Urinary bladder (tissue), 4 donors: ENCODE results near the gene MYO18A. TPM values are rescaled to one million over a fixed set of nuclear protein-coding genes. Genes with fewer than 3 reads are reported as not detected.
"Not testable (repeated sequence)": the region's sequence is repeated elsewhere in the genome, so short reads cannot be mapped to it uniquely, and the experiment has no call there.

Experiments
- DNase-seq: peaks from one replicate; pipeline ENCODE4 v3.0.0-alpha.2; 2015; ENCODE audit errors: extremely low spot score
- H3K27ac ChIP-seq: one replicate; pipeline ENCODE4 v1.5.1; 2013; ENCODE audit warnings: low read depth, mild to moderate bottlenecking, moderate library complexity
- H3K36me3 ChIP-seq: one replicate; pipeline ENCODE4 v1.6.1; 2013; ENCODE audit warnings: mild to moderate bottlenecking, moderate library complexity; ENCODE audit not compliant: insufficient read depth
- H3K4me1 ChIP-seq: one replicate; pipeline ENCODE4 v1.6.1; 2013; ENCODE audit warnings: mild to moderate bottlenecking, moderate library complexity; ENCODE audit not compliant: insufficient read depth
- H3K4me3 ChIP-seq: one replicate; pipeline ENCODE4 v1.5.1; 2013; ENCODE audit warnings: low read depth, low read length
- WGBS: extraction: QIAGEN DNeasy Blood & Tissue Kit; methylation state at CpG from one replicate; pipeline ENCODE4 v1.1.7; 2013; 5-methylcytosine and 5-hydroxymethylcytosine counted together
- polyA plus RNA-seq: library from polyadenylated mRNA; stranded (reverse); fragments of 200-250 nt; gene quantifications from one replicate; pipeline ENCODE4 v1.2.3, GENCODE V29; 2013
- total RNA-seq: library from RNA; depleted of rRNA; stranded (reverse); fragments of >200 nt; gene quantifications from one replicate; pipeline ENCODE4 v1.2.3, GENCODE V29; 2014
- donor health status: healthy with polysubstance abuse.
- donor health status: healthy.

Gene MYO18A
- total and polyA plus RNA-seq, 2 donors: 30.6 to 33.8 TPM

DNA sequence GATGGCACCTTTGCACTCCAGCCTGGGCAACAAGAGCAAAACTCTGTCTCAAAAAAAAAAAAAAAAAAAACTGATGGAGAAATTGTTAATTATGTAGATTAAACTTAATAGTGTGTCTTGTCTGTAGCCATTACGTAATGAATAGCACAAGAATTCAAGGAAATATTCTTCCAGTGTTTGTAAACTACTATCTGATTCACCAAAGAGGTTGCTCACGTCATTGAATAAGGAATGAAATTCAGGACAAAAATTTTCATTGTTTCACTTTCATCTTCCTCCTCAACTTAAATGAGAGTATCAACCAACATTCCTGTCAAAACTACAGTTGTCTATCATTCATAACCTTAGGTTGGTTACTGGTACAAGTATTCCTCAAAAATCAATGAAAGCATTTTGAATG, 30.7 kb upstream of the MYO18A start:
- Histone ChIP-seq H3K4me3 (no peak overlapping the region), H3K36me3 (no peaks in the 10 kb centered on the region), H3K4me1 (no peaks in the 10 kb centered on the region), H3K27ac (no peak overlapping the region)
- 77% methylated on average over 2 of the region's 2 CpGs for WGBS
- DNase-seq: no peak

DNA sequence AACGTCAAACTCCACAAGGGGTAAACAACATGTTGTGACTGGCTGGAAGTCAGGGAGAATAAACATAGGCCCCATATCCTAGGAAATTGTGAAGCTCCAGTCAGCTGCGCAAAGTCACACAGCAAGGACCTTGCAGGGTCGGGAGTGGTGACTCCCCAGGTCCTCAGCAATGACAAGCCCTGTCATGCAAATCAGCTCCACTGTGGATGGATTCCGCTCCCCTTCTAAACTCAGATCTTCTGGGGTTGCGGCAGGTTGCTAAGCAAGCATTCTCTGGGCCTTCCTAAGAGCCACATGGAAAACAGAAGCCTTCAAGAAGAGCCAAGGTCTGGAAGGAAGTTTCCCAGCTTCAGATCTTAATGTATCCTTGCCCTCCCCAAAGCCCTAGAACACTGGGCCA, 28.9 kb upstream of the MYO18A start:
- no peak overlapping the region for H3K27ac ChIP-seq
- no peak for DNase-seq
- no peak overlapping the region for H3K4me3 ChIP-seq
- 80% methylated on average over 5 of the region's 5 CpGs for WGBS
- no peaks in the 10 kb centered on the region for H3K36me3 ChIP-seq
- no peaks in the 10 kb centered on the region for H3K4me1 ChIP-seq

GRCh38 chr17:29207975-29208374, 27.8 kb upstream of the MYO18A start:
- H3K27ac ChIP-seq: no peak overlapping the region
- DNase-seq: no peak
- 82% methylated on average over 2 of the region's 2 CpGs for WGBS

DNA sequence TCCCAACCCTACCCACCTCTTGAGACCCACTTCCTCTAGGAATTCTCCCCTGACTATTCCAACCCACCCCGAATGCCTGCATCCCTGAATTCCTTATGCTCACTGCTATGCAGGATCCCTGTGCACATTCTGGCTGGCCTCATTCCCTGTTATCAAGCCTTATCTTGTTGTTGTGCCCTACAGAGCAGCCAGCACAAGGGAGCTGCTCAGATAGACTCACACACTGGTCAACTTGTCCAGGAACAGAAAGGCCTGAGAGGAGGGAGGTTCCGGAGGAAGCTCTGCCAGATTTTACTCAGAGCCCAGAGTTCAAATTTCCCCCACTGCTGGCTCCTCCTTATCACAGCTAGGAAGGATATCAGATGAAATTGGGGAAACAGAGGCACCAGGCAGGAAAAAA, 24.8 kb upstream of the MYO18A start:
- H3K36me3 ChIP-seq: no peaks in the 10 kb centered on the region
- WGBS: 75% methylated on average over 2 of the region's 2 CpGs
- no peak overlapping the region for H3K27ac ChIP-seq
- no peak overlapping the region for H3K4me3 ChIP-seq
- H3K4me1 ChIP-seq: no peaks in the 10 kb centered on the region
- no peak for DNase-seq

More at GRCh38 chr17:29207975-29208374, 27.8 kb upstream of the MYO18A start:
- no peaks in the 10 kb centered on the region for H3K36me3 ChIP-seq
- no peaks in the 10 kb centered on the region for H3K4me1 ChIP-seq
- H3K4me3 ChIP-seq: no peak overlapping the region

DNA sequence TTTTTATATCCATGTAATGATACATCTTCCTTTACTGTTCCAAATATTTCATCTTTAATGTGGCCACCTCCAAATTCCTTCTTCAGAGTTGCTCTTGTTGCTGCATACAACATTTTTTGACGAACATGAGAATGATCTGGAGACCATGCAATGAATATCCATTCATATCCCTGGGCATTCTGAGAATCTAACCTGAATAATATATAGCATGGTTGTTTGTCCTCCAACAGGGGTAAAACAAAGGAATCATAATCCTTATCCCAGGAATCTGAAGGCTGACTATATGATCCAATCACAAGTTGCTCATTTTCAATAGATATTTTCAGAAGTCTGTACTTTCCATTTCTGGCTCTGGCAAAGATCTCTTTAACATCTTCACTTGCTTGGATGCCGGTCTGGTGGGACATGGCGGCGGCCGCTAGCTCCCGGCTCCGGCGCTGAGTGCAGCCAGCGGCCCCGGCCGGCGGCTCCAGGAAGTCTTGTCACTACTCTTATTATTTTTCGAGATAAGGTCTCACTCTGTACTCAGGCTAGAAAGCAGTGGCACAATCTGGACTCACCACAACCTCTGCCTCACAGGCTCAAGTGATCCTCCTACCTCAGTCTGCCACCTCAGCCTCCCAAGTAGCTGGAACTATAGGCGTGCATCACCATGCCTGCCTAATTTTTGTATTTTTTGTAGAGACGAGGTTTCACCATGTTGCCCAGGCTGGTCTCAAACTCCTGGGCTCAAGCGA, 24.0 kb upstream of the MYO18A start:
- WGBS: 78% methylated on average over 16 of the region's 16 CpGs
- not testable (repeated sequence) for H3K27ac ChIP-seq, H3K4me1 ChIP-seq, DNase-seq, H3K36me3 ChIP-seq, H3K4me3 ChIP-seq

GRCh38 chr17:29197516-29198272, 17.5 kb upstream of the MYO18A start:
- DNase-seq: no peak

DNA sequence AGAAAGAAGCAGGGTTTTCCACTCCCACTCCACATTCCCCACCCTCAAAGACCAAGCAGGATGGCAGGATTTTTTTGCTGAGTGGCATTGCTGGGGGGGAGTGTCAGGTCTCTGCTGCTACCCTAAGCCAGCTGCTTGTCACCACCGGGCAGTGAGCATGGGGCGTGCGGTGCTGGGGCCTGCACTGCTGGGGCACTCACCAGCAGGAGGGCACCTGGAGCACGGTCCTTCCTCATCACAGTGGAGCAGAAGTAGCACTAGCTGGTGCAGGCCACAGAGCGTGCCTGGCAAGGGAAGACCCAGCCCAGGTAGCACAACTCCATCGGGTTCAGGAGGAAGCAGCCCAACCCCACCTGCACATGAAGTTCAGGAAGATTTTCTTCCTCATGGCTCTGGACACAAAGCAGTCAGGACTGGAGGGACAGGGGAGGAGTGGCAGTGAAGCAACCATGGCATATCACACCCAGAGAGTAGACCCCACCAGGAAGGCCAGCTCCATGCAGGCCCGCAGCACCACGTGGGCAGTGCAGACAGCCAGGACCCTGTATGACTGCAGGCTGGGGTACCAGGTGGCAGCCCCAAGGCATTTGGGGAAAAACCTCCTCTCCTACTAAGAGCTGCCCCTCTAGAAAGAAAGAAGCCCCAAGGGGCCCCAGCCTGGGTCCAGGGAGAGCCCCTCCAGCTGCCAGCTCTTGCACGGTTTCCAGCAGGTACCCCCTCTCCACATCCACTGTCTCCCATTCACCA, 16.7 kb upstream of the MYO18A start:
- no peak overlapping the region for H3K27ac ChIP-seq
- WGBS: 84% methylated on average over 9 of the region's 9 CpGs
- no peaks in the 10 kb centered on the region for H3K36me3 ChIP-seq
- DNase-seq: no peak
- H3K4me3 ChIP-seq: no peak overlapping the region
- no peaks in the 10 kb centered on the region for H3K4me1 ChIP-seq

More at GRCh38 chr17:29197516-29198272, 17.5 kb upstream of the MYO18A start:
- H3K36me3 ChIP-seq: no peaks in the 10 kb centered on the region
- H3K4me1 ChIP-seq: no peaks in the 10 kb centered on the region
- no peak overlapping the region for H3K4me3 ChIP-seq
- 88% methylated on average over 16 of the region's 16 CpGs for WGBS
- no peak overlapping the region for H3K27ac ChIP-seq

GRCh38 chr17:29195465-29196081, 15.4 kb upstream of the MYO18A start:
- DNase-seq: no peak
- Histone ChIP-seq H3K36me3 (no peaks in the 10 kb centered on the region), H3K4me3 (no peak overlapping the region), H3K27ac (no peak overlapping the region), H3K4me1 (no peaks in the 10 kb centered on the region)
- 60% methylated on average over 10 of the region's 10 CpGs for WGBS

DNA sequence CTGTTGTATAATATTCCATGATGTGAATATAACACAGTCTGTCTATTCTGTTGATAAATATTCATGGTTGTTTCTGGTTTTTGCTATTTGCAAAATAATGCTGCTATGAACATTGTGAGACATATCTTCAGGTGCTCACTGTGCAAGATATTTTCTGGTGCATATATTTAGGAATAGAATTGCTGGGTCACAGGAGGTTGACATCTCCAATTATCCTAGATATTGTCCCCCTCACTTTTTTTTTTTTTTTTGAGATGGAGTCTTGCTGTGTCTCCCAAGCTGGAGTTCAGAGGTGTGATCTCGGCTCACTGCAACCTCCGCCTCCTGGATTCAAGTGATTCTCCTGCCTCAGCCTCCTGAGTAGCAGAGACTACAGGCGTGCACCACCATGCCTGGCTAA, 14.5 kb upstream of the MYO18A start:
- H3K36me3 ChIP-seq: no peaks in the 10 kb centered on the region
- H3K4me1 ChIP-seq: no peaks in the 10 kb centered on the region
- no peak overlapping the region for H3K27ac ChIP-seq
- DNase-seq: no peak
- H3K4me3 ChIP-seq: no peak overlapping the region
- WGBS: 93% methylated on average over 3 of the region's 3 CpGs

- 64% methylated on average over 2 of the region's 2 CpGs for WGBS
Measured at GRCh38 chr17:29193146-29193545, 12.9 kb upstream of the MYO18A start.

DNA sequence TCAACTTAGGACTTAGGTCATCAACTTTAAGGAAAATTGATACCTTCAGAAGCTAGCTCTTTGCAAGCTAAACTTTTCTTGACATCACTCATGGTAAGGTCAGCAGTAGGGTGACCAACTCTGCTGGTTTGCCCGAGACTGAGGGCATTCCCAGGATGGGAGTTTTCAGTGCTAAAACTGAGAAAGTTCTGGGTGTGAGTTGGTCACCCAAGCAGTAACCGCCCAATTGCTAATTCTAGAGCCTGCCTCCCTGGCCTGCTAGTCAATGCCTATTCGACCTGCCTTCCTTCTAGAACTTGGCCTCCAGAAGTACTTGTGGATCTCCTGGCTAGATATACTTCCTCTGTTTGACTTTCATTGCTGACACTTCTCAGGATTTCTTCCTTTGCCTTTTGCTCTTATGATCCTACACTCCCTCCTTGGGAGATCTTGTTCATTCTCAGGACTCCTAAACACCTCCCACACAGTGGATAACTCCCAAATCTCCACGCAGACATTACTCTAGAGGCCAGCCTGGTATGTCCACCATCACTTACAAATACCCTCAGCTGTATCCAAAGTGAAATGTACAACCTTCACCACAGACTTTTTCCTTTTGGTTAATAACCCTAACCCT, 10.5 kb upstream of the MYO18A start:
- Histone ChIP-seq H3K4me3 (no peak overlapping the region), H3K4me1 (no peaks in the 10 kb centered on the region), H3K36me3 (no peaks in the 10 kb centered on the region), H3K27ac (no peak overlapping the region)
- DNase-seq: no peak
- 85% methylated on average over 4 of the region's 4 CpGs for WGBS

More at GRCh38 chr17:29193146-29193545, 12.9 kb upstream of the MYO18A start:
- Histone ChIP-seq H3K4me1 (no peaks in the 10 kb centered on the region), H3K27ac (no peak overlapping the region), H3K36me3 (no peaks in the 10 kb centered on the region), H3K4me3 (no peak overlapping the region)
- DNase-seq: no peak

GRCh38 chr17:29190039-29190438, 9.8 kb upstream of the MYO18A start:
- no peak overlapping the region for H3K4me3 ChIP-seq
- no peak for DNase-seq
- WGBS: 93% methylated on average over 2 of the region's 2 CpGs
- H3K27ac ChIP-seq: no peak overlapping the region
- no peaks in the 10 kb centered on the region for H3K4me1 ChIP-seq
- H3K36me3 ChIP-seq: no peaks in the 10 kb centered on the region

- Histone ChIP-seq H3K27ac (no peak overlapping the region), H3K4me3 (no peak overlapping the region), H3K4me1 (no peaks in the 10 kb centered on the region), H3K36me3 (no peaks in the 10 kb centered on the region)
- WGBS: 74% methylated on average over 2 of the region's 2 CpGs
- no peak for DNase-seq
Measured at GRCh38 chr17:29189355-29189754, 9.2 kb upstream of the MYO18A start.
